ENCODE results near the gene TNFRSF25. TPM values are rescaled to one million over a fixed set of nuclear protein-coding genes. Genes with fewer than 3 reads are reported as not detected.

The TNFRSF25 gene
- total and polyA plus RNA-seq, 9 of the 15 experiments (the other 6 are each of a cell fraction or from before 2014, with no cell fraction given): 0.24 to 0.49 TPM; not detected in 7

Small RNA genes within 50 kb of the gene (microRNA-seq; reads per million reads assigned to microRNA genes)
- gene MIR4252 (ENCODE audit: borderline microRNAs expressed): not detected

Small RNA genes within 50 kb of the gene (small RNA-seq; reads per million reads assigned to genes)
- not detected for gene MIR4252

Other genes starting within 250 kb of the TNFRSF25 start
Only the 7 nearest of the 14 such genes appear.
- 53.3 and 72.0 TPM in 2 replicates for gene ACOT7, start 72.4 kb downstream of the TNFRSF25 start, total RNA-seq (2014; rRNA removed)
- gene ACOT7, start 72.4 kb downstream of the TNFRSF25 start, total RNA-seq (2014; rRNA removed; fragmentation: Illumina TruSeq; extraction: Trizol): 8.7 and 11.6 TPM in 2 replicates
- gene ACOT7, start 72.4 kb downstream of the TNFRSF25 start, total RNA-seq (2015; rRNA removed; fragmentation: Illumina TruSeq; extraction: Trizol): 27.1 and 28.4 TPM in 2 replicates
- gene ACOT7, start 72.4 kb downstream of the TNFRSF25 start, total RNA-seq (2021): 92.6 and 95.5 TPM in 2 replicates
- 37.2 and 76.6 TPM in 2 replicates for gene ACOT7, start 72.4 kb downstream of the TNFRSF25 start, polyA plus RNA-seq (2011; rRNA removed)
- gene ACOT7, start 72.4 kb downstream of the TNFRSF25 start, polyA plus RNA-seq (2014; fragmentation: Illumina TruSeq; extraction: Trizol): 50.7 and 89.2 TPM in 2 replicates
- 10 to 100 TPM in 1 of 2 experiments, 1 to 10 TPM in 1; 7.0 to 10.0 TPM for gene ACOT7, start 72.4 kb downstream of the TNFRSF25 start, polyA plus RNA-seq (2014; fragmentation: Nextera tagmentation; extraction: Ambion mirVana)
- 57.2 and 63.1 TPM in 2 replicates for gene ACOT7, start 72.4 kb downstream of the TNFRSF25 start, polyA plus RNA-seq (2014; rRNA removed)
- gene HES2, start 46.3 kb downstream of the TNFRSF25 start, total RNA-seq (2014; rRNA removed): 0.04 and 0.05 TPM in 2 replicates
- 0.07 TPM in 1 of 2 replicates, not detected in the other for gene HES2, start 46.3 kb downstream of the TNFRSF25 start, total RNA-seq (2014; rRNA removed; fragmentation: Illumina TruSeq; extraction: Trizol)
- gene HES2, start 46.3 kb downstream of the TNFRSF25 start, total RNA-seq (2015; rRNA removed; fragmentation: Illumina TruSeq; extraction: Trizol): not detected in 2 replicates
- 0.18 TPM in 1 of 2 replicates, not detected in the other for gene HES2, start 46.3 kb downstream of the TNFRSF25 start, total RNA-seq (2021)
- gene HES2, start 46.3 kb downstream of the TNFRSF25 start, polyA plus RNA-seq (2011; rRNA removed): 0.08 and 0.15 TPM in 2 replicates
- 0.06 TPM in 2 replicates for gene HES2, start 46.3 kb downstream of the TNFRSF25 start, polyA plus RNA-seq (2014; fragmentation: Illumina TruSeq; extraction: Trizol)
- gene HES2, start 46.3 kb downstream of the TNFRSF25 start, polyA plus RNA-seq (2014; fragmentation: Nextera tagmentation; extraction: Ambion mirVana): not detected
- not detected in 2 replicates for gene HES2, start 46.3 kb downstream of the TNFRSF25 start, polyA plus RNA-seq (2014; rRNA removed)
- gene ESPN, start 41.4 kb downstream of the TNFRSF25 start, total RNA-seq (2014; rRNA removed): 0.36 and 0.45 TPM in 2 replicates
- gene ESPN, start 41.4 kb downstream of the TNFRSF25 start, total RNA-seq (2014; rRNA removed; fragmentation: Illumina TruSeq; extraction: Trizol): 0.07 TPM in 1 of 2 replicates, not detected in the other
- gene ESPN, start 41.4 kb downstream of the TNFRSF25 start, total RNA-seq (2015; rRNA removed; fragmentation: Illumina TruSeq; extraction: Trizol): 0.15 TPM in 1 of 2 replicates, not detected in the other
- 1.2 and 1.7 TPM in 2 replicates for gene ESPN, start 41.4 kb downstream of the TNFRSF25 start, total RNA-seq (2021)
- gene ESPN, start 41.4 kb downstream of the TNFRSF25 start, polyA plus RNA-seq (2011; rRNA removed): 0.54 and 2.9 TPM in 2 replicates
- 0.07 and 0.11 TPM in 2 replicates for gene ESPN, start 41.4 kb downstream of the TNFRSF25 start, polyA plus RNA-seq (2014; fragmentation: Illumina TruSeq; extraction: Trizol)
- gene ESPN, start 41.4 kb downstream of the TNFRSF25 start, polyA plus RNA-seq (2014; fragmentation: Nextera tagmentation; extraction: Ambion mirVana): not detected
- gene ESPN, start 41.4 kb downstream of the TNFRSF25 start, polyA plus RNA-seq (2014; rRNA removed): 0.65 and 2.9 TPM in 2 replicates
- 0.05 and 0.20 TPM in 2 replicates for gene PLEKHG5, start 25.5 kb upstream of the TNFRSF25 start, total RNA-seq (2014; rRNA removed)
- 0.04 TPM in 1 of 2 replicates, not detected in the other for gene PLEKHG5, start 25.5 kb upstream of the TNFRSF25 start, total RNA-seq (2014; rRNA removed; fragmentation: Illumina TruSeq; extraction: Trizol)
- not detected in 2 replicates for gene PLEKHG5, start 25.5 kb upstream of the TNFRSF25 start, total RNA-seq (2015; rRNA removed; fragmentation: Illumina TruSeq; extraction: Trizol)
- gene PLEKHG5, start 25.5 kb upstream of the TNFRSF25 start, total RNA-seq (2021): 0.29 TPM in 2 replicates
- 0.11 and 0.16 TPM in 2 replicates for gene PLEKHG5, start 25.5 kb upstream of the TNFRSF25 start, polyA plus RNA-seq (2011; rRNA removed)
- 0.07 and 0.12 TPM in 2 replicates for gene PLEKHG5, start 25.5 kb upstream of the TNFRSF25 start, polyA plus RNA-seq (2014; fragmentation: Illumina TruSeq; extraction: Trizol)
- gene PLEKHG5, start 25.5 kb upstream of the TNFRSF25 start, polyA plus RNA-seq (2014; fragmentation: Nextera tagmentation; extraction: Ambion mirVana): not detected
- gene PLEKHG5, start 25.5 kb upstream of the TNFRSF25 start, polyA plus RNA-seq (2014; rRNA removed): 0.13 and 0.26 TPM in 2 replicates
- gene NOL9, start 88.3 kb upstream of the TNFRSF25 start, total RNA-seq (2014; rRNA removed): 47.3 and 58.4 TPM in 2 replicates
- 62.5 and 63.6 TPM in 2 replicates for gene NOL9, start 88.3 kb upstream of the TNFRSF25 start, total RNA-seq (2014; rRNA removed; fragmentation: Illumina TruSeq; extraction: Trizol)
- 52.8 and 56.5 TPM in 2 replicates for gene NOL9, start 88.3 kb upstream of the TNFRSF25 start, total RNA-seq (2015; rRNA removed; fragmentation: Illumina TruSeq; extraction: Trizol)
- gene NOL9, start 88.3 kb upstream of the TNFRSF25 start, total RNA-seq (2021): 76.5 and 79.3 TPM in 2 replicates
- 52.3 and 52.7 TPM in 2 replicates for gene NOL9, start 88.3 kb upstream of the TNFRSF25 start, polyA plus RNA-seq (2011; rRNA removed)
- gene NOL9, start 88.3 kb upstream of the TNFRSF25 start, polyA plus RNA-seq (2014; fragmentation: Illumina TruSeq; extraction: Trizol): 25.8 and 30.1 TPM in 2 replicates
- gene NOL9, start 88.3 kb upstream of the TNFRSF25 start, polyA plus RNA-seq (2014; fragmentation: Nextera tagmentation; extraction: Ambion mirVana): 10 to 100 TPM in 1 of 2 experiments, 1 to 10 TPM in 1; 5.6 to 10.1 TPM
- gene NOL9, start 88.3 kb upstream of the TNFRSF25 start, polyA plus RNA-seq (2014; rRNA removed): 35.6 and 40.0 TPM in 2 replicates
- not detected in 2 replicates for gene TAS1R1, start 89.1 kb upstream of the TNFRSF25 start, total RNA-seq (2014; rRNA removed)
- not detected in 2 replicates for gene TAS1R1, start 89.1 kb upstream of the TNFRSF25 start, total RNA-seq (2014; rRNA removed; fragmentation: Illumina TruSeq; extraction: Trizol)
- gene TAS1R1, start 89.1 kb upstream of the TNFRSF25 start, total RNA-seq (2015; rRNA removed; fragmentation: Illumina TruSeq; extraction: Trizol): not detected in 2 replicates
- not detected in 2 replicates for gene TAS1R1, start 89.1 kb upstream of the TNFRSF25 start, total RNA-seq (2021)
- 0.04 and 0.06 TPM in 2 replicates for gene TAS1R1, start 89.1 kb upstream of the TNFRSF25 start, polyA plus RNA-seq (2011; rRNA removed)
- not detected in 2 replicates for gene TAS1R1, start 89.1 kb upstream of the TNFRSF25 start, polyA plus RNA-seq (2014; fragmentation: Illumina TruSeq; extraction: Trizol)
- not detected for gene TAS1R1, start 89.1 kb upstream of the TNFRSF25 start, polyA plus RNA-seq (2014; fragmentation: Nextera tagmentation; extraction: Ambion mirVana)
- gene TAS1R1, start 89.1 kb upstream of the TNFRSF25 start, polyA plus RNA-seq (2014; rRNA removed): not detected in 2 replicates
- 42.4 and 52.4 TPM in 2 replicates for gene ZBTB48, start 113.8 kb upstream of the TNFRSF25 start, total RNA-seq (2014; rRNA removed)
- 17.2 and 19.8 TPM in 2 replicates for gene ZBTB48, start 113.8 kb upstream of the TNFRSF25 start, total RNA-seq (2014; rRNA removed; fragmentation: Illumina TruSeq; extraction: Trizol)
- gene ZBTB48, start 113.8 kb upstream of the TNFRSF25 start, total RNA-seq (2015; rRNA removed; fragmentation: Illumina TruSeq; extraction: Trizol): 44.5 and 55.4 TPM in 2 replicates
- gene ZBTB48, start 113.8 kb upstream of the TNFRSF25 start, total RNA-seq (2021): 52.9 and 55.3 TPM in 2 replicates
- gene ZBTB48, start 113.8 kb upstream of the TNFRSF25 start, polyA plus RNA-seq (2011; rRNA removed): 29.5 and 57.2 TPM in 2 replicates
- gene ZBTB48, start 113.8 kb upstream of the TNFRSF25 start, polyA plus RNA-seq (2014; fragmentation: Illumina TruSeq; extraction: Trizol): 24.9 and 40.6 TPM in 2 replicates
- 1 to 10 TPM; 1.9 to 7.4 TPM for gene ZBTB48, start 113.8 kb upstream of the TNFRSF25 start, polyA plus RNA-seq (2014; fragmentation: Nextera tagmentation; extraction: Ambion mirVana)
- gene ZBTB48, start 113.8 kb upstream of the TNFRSF25 start, polyA plus RNA-seq (2014; rRNA removed): 50.9 and 66.9 TPM in 2 replicates